HG03469 (cell line): ENCODE data around the gene ARSA.
A peak's percentile ranks its signal among the peaks of the same experiment; 100 is the strongest.
"Not testable (repeated sequence)": the region's sequence is repeated elsewhere in the genome, so short reads cannot be mapped to it uniquely, and the experiment has no call there.

ENCODE experiments used
- ATAC-seq: cut with Tn5 transposase; IDR thresholded peaks from one replicate; pipeline ENCODE4 v1.9.1; 2021; ENCODE audit warnings: mild to moderate bottlenecking, moderate library complexity, moderate number of reproducible peaks; ENCODE audit not compliant: unreplicated experiment

ARSA gene

GRCh38 chr22:50624347-50625130 lies 3.4 kb downstream of the ARSA start:
- no peak for ATAC-seq

- no peak for ATAC-seq
Observed at GRCh38 chr22:50622723-50623327, 5.1 kb downstream of the ARSA start.

- no peak for ATAC-seq
Observed at GRCh38 chr22:50621948-50622722, 5.8 kb downstream of the ARSA start.

GRCh38 chr22:50621356-50621880 lies 6.5 kb downstream of the ARSA start:
- ATAC-seq: peak; percentile 19

- ATAC-seq: peak; percentile 19
Observed at GRCh38 chr22:50620593-50621355, 7.2 kb downstream of the ARSA start.

- not testable (repeated sequence) for ATAC-seq
Observed at GRCh38 chr22:50614296-50614695, 13.7 kb downstream of the ARSA start.

GRCh38 chr22:50613291-50613981 lies 14.5 kb downstream of the ARSA start:
- ATAC-seq: no peak

GRCh38 chr22:50612528-50613221 lies 15.3 kb downstream of the ARSA start:
- no peak for ATAC-seq

GRCh38 chr22:50612168-50612527 lies 15.8 kb downstream of the ARSA start:
- ATAC-seq: no peak

GRCh38 chr22:50611341-50612060 lies 16.5 kb downstream of the ARSA start:
- no peak for ATAC-seq

- ATAC-seq: no peak
Observed at GRCh38 chr22:50610581-50610980, 17.4 kb downstream of the ARSA start.

GRCh38 chr22:50610041-50610451 lies 17.9 kb downstream of the ARSA start:
- ATAC-seq: no peak

GRCh38 chr22:50609599-50609998 lies 18.4 kb downstream of the ARSA start:
- ATAC-seq: no peak

- no peak for ATAC-seq
Observed at GRCh38 chr22:50608996-50609395, 19.0 kb downstream of the ARSA start.

GRCh38 chr22:50608058-50608840 lies 19.7 kb downstream of the ARSA start:
- not testable (repeated sequence) for ATAC-seq

GRCh38 chr22:50607659-50608020 lies 20.3 kb downstream of the ARSA start:
- ATAC-seq: no peak

GRCh38 chr22:50606946-50607658 lies 20.9 kb downstream of the ARSA start:
- ATAC-seq: no peak
